Measurements from ENCODE around the gene SLC39A7.
"Not testable (repeated sequence)": the region's sequence is repeated elsewhere in the genome, so short reads cannot be mapped to it uniquely, and the experiment has no call there.

The SLC39A7 gene

DNA sequence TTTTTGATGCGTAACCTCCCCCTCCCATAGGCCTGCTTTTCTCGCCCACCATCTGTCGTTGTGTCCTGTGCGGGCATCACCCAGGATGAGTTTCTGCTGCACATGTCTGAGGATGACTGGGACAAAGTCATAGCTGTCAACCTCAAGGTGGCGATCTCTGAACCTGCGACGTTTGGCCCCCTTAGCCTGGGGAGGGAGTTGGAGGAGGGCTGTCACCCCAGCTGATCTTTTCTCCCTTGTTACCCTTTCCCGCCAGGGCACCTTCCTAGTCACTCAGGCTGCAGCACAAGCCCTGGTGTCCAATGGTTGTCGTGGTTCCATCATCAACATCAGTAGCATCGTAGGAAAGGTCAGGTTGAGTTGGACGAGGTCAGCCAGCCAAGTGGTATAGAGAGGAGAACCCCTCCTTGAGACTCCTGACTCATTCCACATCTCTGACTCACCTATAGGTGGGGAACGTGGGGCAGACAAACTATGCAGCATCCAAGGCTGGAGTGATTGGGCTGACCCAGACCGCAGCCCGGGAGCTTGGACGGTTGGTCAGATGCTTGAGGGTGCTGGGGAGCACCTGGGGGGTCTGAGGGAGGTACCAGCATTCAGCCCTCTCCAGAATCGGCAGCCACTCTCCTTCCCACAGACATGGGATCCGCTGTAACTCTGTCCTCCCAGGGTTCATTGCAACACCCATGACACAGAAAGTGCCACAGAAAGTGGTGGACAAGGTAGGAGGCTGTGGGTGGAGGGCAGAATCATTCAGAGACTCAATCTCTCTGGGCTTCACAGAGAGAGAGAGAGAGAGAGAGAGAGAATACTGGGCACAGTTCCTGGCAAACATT lies 4.7 kb downstream of the SLC39A7 start:
- peak; percentile 29 to 54 (median 44) for DNase-seq

DNA sequence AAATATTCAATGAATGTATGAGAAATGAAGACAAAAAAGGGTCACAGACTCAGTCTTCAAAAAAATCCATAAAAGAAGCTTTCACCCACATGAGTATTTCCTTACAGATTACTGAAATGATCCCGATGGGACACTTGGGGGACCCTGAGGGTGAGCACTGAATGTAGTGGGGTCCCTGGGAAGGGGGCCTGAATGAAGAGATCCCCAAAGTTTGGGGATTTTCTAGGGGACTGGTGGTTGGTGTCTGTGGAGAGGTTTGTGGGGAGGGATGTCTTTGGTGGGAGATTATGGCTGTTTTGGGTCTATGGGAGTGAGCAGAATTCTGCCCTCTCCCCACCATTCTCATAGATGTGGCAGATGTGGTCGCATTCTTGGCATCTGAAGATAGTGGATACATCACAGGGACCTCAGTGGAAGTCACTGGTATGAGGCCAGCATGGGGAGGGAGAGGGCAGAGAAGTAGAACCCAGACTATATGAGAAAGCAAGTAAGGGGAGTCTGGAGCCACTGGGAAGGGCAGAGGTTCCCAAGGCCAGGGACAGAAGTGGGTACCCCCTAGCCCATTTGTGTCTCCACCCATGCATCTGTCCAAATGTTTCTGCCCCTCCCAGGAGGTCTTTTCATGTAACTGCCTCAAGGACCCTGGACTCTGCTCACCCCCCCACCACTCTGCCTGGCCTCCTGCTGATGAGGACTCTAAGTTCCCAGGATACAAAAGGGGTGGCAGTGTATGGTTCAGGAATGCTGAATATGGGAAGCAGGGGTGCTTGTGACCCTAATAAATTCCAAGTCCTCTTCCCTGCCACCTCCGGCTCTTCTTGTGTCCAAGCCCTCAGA lies 5.6 kb downstream of the SLC39A7 start:
- no peak for DNase-seq

DNA sequence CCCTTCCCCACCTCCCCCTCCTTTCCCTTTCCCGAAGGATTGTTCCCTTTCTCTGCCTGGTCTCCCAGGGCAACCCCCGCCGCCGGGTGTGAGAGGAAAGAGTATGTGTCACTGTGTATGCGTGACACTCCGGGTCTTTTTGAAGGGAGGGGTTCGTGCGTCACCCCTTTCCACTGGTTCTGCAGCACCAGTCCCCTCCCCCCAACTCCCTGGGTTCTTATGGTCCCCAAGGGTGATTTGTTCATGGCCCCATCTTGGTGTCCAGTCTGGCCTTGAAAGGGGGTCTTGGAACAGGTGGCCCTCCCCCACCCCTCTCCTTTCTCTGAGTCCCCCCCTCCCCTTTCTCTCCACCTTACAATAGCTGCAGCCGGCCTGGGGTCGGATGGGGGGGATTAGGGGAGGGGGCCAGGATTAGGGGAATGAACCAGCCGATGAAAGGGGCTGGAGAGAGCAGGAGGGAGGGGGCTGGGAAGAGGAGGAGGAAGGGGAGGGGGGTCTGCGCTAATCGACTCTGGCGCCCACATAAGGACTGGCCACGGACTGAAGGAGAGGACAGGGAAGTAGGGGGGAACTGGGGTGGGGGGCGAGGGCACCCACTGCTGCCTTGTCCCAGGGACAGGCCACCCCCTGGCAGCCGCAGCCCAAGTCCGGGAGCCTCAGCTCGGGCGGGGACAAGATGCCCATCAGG lies 6.3 kb downstream of the SLC39A7 start:
- no peak for DNase-seq

DNA sequence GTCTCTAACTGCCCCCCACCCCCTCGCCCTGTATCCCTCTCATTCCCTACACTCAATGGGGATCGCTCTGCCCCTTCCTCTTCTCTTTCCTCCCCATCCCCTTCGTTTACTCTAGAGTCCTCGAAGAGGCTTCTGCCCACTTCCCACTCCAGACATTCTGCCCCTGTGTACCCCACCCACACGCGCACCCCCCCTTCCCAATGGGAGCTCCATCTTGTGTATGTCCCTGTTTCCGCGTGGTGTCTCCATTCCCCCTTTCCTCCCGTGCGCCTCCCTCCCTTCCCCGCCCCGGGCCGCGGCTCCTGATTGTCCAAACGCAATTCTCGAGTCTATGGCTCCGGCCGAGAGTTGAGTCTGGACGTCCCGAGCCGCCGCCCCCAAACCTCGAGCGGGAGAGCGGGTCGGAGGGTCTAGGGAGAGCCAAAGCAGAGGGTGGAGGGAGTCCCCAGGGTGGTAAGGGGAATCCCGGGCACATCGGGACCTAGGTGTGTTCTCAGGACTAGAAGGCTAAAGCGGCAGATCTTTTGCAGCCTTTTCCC lies 7.0 kb downstream of the SLC39A7 start:
- DNase-seq, result peak in 3 of 4 experiments; percentile 36 to 59 (median 45)

DNA sequence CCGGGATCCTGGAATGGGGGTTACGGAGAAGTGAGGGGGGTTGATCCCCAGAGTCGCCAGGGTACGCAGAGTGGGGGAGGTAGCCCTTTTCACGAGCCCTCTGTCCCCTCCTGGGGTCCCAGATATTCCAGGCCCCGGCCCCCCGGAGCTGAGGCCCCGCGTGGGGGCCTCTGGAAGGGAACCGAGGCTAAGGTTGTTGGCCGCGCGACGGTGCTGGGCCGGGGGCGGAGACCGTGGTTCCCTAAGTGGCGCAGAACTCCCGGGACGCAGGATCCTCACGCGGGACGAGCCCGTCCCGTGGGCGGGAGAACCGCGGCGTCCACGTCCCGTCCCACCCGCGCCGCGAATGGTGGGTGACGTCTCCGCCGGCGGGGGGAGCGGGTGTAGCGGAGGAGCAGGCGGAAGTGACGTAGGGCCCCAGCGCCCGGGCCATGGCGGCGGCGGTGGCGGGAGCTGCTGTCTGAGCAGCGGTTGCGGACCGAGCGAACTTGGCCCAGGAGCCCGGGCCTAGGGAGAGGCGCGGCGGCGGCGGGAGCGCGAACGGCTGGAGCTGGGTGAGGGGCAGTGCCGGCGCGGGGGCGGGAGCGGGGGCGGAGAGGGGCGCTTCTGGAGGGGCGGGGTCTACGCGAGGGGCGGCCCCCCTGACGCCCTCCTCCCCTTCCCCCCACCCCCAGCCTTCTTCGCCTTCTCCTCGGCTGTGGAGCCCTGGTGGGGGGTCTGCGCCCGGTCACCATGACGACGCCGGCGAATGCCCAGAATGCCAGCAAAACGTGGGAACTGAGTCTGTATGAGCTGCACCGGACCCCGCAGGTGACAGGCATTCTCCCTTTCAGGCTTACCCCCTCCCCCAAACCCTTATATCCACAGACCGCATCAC lies 7.7 kb downstream of the SLC39A7 start, which contains the start of gene RING1:
TSS of gene RING1 (plus strand) at position 410 of the 877 bp plus-strand sequence. CDS start at position 733, 323 bp downstream.
- DNase-seq, result peak; percentile 91 to 97 (median 96)

DNA sequence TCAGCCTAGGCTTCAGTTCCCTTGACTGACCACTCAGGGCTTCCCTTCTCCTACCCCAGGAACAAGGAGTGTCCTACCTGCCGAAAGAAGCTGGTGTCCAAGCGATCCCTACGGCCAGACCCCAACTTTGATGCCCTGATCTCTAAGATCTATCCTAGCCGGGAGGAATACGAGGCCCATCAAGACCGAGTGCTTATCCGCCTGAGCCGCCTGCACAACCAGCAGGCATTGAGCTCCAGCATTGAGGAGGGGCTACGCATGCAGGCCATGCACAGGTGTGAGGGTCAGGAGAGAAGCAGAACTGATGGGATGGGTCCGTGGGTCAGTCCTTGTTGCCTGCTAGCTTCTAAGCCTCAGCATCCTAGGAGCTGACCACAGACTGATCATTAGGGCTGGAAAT lies 9.2 kb downstream of the SLC39A7 start:
- DNase-seq, result no peak

DNA sequence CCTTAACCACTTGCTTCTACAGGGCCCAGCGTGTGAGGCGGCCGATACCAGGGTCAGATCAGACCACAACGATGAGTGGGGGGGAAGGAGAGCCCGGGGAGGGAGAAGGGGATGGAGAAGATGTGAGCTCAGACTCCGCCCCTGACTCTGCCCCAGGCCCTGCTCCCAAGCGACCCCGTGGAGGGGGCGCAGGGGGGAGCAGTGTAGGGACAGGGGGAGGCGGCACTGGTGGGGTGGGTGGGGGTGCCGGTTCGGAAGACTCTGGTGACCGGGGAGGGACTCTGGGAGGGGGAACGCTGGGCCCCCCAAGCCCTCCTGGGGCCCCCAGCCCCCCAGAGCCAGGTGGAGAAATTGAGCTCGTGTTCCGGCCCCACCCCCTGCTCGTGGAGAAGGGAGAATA lies 10.5 kb downstream of the SLC39A7 start:
- no peak for DNase-seq

DNA sequence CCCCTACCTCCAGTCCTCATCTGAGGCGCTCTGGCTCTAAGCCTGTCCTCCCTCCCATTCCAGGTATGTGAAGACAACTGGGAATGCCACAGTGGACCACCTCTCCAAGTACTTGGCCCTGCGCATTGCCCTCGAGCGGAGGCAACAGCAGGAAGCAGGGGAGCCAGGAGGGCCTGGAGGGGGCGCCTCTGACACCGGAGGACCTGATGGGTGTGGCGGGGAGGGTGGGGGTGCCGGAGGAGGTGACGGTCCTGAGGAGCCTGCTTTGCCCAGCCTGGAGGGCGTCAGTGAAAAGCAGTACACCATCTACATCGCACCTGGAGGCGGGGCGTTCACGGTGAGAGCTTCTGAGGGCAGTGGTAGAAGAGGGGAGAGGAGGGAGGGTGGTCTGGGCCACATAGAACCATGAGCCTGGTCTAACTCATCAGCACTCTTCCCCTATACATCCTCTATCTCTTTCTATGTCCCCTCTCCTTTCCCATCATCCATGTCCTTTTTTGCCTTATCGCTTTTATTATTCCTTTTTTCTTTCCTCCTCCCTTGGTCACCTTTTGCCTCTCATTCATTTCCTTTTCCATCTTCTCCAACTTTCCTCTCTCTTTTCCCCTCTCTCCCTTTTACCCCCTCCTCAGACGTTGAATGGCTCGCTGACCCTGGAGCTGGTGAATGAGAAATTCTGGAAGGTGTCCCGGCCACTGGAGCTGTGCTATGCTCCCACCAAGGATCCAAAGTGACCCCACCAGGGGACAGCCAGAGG lies 11.2 kb downstream of the SLC39A7 start:
- DNase-seq, result no peak

DNA sequence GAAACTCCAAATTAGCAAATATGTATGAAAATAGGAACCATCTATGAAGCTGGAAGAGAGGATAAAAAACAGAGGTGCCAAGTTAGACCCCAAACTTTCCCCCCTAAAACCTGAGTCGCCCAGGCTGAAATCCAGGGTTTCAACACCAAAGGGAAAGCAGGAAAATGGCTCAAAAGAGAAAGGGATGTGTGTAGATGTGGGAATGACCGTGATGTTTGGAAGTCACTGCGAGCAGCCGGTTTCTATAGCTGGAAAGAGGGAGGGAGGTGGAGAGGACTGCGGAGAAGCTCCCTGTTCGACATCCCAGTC lies 12.1 kb downstream of the SLC39A7 start:
- no peak for DNase-seq

DNA sequence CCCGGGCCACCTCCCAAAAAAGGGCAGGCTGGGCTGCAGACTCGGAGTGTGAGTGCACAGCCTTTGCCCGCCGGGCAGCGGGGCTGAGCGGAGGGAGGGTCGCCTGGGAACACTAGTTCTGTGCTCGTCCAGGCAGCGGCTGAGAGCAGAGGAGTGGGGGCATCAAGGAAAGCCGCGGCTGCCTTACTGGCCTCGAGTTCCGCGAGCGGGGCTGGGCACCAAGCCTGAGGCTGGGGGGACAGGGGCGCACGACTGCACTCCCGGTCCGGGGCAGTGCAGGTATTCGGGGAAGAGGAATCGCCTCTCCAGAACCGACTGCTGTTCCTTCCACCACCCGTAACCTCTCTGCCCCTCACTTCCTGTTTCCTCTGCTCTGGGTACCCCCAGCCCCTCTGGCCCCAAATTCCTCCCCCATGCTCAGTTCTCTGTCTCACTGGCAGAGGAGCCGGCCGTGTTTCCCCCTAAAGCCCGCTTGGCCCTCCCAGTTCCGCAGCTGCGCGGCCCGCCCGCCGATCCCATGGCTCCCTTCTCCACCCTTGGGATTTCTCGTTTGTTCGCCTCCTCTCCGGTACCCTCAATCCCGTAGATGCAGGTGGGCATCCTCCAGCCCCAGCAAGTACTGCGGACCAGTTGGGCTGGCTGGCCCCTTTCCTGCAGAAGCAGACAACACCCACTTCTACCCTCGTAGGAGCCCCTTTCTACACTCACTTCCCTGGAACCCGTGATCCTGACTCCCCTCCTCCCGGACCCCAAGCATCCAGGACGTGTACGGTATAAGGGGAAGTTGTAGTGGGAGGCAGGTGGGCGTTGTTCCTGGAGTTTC lies 12.7 kb downstream of the SLC39A7 start:
- peak; percentile 40 to 64 (median 45) for DNase-seq

DNA sequence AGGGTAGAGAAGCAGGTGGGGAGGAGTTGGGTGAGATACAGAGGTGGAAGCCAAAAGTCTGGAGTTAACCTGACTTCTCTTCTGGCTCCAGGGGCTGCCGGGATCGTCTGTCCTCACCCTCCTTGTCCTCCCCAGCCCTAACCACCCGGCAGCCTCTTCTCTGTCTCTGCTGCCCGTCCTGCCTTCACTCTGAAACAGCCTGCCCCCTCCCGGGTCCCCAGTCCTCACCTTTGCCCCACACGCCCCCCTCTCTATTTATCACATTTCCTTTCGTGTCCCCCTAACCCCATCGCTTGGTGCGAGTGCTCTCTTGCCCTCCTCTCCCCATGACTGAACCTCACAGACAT lies 13.3 kb downstream of the SLC39A7 start:
- DNase-seq, result no peak

DNA sequence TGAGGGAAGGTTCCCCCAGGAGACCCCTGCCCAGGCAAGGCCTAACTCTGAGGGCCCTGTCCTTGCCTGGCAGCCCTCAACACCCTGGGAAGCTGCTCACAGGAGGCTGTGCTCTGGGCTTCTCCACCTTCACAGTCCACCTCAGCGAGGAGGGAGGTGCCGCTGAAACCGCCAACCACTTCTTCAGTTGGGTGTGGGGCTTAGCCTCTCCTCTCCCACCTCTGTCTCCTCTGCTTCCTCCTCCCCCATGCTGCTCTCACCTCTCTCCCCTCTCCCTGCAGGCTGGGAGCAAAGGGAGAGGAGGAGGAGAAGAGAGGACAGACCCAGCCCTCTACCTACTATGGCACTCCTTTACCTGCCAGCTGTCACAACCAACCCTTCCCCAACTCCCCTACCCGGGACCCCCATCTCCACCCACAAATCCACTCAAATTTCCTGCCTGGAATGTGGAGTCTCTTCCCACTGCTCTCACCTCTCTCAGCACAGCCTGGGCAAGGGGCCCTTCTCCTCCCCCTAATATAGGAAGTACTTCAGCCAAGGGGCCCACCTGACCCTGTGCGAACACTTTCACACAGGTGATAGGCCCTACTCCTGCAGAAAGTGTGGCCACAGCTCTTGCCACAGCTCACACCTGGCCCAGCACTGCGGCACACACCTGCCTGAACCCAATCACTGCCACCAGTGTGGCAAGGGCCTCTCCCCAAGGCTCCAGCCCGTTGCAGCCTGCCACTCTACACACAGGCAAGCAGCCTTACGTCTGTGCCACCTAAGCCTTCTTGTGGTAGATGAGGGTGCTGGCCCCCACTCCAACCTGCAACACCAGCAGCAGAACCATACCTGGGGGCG lies 14.8 kb downstream of the SLC39A7 start:
- no peak for DNase-seq

DNA sequence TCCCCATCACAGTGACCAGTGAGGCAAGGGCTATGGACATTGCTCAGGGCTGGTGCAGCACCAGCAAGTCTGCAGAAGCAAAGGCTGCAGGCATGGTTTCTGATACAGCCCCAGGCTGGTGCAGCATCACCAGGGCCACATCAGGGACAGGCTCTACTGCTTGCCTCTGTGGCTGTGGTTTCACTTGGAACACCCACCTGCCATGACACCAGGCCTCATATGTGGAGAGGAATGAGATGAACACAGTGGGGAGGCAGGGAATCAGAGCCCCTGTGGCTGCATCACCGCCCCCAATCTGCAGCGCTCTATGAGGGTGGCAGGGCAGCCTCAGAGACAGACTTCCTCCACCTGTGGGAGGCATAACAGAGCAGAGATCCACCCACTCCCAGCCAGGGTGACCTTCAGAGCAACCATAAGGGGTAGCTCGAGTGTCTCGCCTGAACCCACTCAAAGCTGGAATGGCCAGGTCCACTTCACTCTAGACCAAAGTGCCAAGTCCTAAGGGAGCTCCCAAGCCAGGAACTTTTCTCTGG lies 15.5 kb downstream of the SLC39A7 start:
- DNase-seq, result no peak

DNA sequence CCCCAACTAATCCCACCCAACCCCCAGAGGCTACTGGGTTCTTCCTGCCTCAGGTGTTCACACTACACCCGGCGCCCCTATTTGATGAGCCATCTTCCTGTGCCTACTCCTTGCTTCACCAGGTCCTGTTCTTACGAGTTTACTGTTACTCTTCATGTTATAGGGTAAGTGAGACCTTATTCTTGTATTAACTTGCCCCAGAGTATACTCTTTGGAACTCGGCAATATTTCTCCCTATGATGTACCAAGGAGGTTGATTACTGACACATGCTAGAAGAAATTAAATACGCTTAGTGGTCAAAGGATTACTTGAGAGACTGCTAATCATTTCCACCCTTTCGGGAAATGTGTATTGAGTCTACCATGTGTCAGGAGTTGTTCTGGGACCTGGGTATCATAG lies 16.6 kb downstream of the SLC39A7 start:
- DNase-seq, result no peak

DNA sequence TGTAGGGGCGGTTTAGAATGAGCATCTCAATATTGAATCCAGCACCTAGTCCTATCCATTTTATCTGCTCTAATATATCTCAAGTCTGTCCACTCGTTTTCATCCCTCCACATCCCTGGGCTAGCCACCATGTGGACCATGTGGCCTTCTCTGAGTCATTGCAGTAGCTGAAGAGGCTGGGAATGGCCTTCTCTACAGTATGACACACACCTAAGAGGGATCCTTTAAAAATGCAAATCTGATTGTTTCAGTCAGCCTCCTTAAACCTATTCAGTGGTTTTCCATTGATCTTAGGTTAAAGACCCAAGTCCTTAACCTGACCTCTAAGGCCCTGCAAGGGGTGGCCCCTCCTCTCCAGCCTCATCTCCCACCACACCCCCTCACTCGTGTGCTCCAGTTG lies 17.0 kb downstream of the SLC39A7 start:
- no peak for DNase-seq

DNA sequence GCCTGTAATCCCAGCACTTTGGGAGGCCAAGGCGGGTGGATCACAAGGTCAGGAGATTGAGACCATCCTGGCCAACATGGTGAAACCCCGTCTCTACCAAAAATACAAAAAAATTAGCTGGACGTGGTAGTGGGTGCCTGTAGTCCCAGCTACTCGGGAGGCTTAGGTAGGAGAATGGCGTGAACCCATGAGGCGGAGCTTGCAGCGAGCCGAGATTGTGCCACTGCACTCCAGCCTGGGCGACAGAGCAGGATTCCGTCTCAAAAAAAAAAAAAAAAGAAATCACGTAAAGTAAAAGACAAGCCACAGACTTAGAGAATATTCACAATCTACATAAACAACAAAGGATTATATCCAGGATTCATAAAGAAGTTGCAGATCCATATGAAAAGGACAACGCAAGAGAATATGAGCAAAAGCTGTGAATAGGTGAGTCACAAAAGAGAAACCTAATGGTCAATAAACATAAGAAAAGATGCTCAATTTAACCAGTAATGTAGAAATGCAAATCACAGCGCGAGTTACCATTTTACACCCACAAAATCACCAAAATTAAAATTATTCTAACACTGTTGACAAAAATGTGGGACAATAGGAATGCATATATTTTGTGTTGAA lies 25.9 kb downstream of the SLC39A7 start:
- not testable (repeated sequence) for DNase-seq

DNA sequence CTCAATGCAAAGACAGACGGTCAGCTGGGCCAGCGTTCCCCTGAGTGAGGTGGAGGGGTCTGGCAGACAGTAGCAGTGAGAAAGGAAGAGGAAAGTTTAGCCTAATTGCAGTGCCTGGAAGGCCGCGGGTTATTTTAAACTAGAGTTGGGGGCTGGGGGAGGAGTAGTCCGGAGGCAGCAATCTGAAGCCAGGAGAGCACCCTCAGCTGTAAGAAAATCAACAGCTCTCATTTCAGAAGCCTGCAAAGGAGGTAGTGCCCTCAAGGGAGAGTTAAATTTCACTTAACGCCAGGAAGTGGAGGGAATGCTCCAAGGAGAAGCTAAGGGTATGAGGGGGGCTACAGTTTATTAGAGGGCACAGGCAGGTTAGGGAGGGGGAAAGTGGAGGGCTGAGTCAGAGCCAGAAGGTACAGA lies 34.6 kb downstream of the SLC39A7 start:
- no peak for DNase-seq

DNA sequence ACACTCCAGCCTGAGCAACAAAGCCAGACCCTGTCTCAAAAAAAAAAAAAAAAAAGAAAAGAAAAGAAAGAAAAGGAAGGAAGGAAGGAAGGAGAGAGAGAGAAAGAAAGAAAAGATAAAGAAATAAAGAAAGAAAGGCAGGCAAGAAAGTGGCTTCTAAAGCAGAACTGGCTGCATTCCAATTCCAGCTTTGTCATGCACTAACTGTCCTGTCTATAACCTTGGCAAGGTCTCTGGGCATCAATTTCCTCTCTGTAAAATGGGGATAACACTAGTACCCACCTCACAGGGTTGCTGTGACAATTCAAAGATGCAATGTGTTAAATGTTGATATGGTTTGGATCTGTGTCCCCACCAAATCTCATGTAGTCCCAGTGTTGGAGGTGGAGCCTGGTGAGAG lies 35.7 kb downstream of the SLC39A7 start:
- DNase-seq, result no peak

DNA sequence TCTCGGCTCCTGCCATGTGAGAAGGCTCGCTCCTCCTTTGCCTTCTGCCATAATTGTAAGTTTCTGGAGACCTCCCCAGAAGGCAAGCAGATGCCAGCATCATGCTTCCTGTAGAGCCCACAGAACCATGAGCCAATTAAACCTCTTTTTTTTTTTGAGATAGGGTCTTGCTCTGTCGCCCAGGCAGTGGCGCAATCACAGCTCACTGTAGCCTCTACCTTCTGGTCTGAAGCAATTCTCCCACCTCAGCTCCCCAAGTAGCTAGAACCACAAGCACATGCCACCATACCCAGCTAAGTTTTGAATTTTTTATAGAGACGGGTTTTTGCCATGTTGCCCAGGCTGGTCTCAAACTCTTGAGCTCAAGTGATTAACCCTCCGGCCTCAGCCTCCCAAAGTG lies 36.2 kb downstream of the SLC39A7 start:
- DNase-seq, result no peak

All from suppressor macrophage (primary cell).